HUES48 (cell line): Measurements from ENCODE around the gene PPP1R12B.
"Not testable (repeated sequence)": the region's sequence is repeated elsewhere in the genome, so short reads cannot be mapped to it uniquely, and the experiment has no call there.

Experiments
- H3K27ac ChIP-seq: one replicate; pipeline ENCODE4 v1.7.0; 2013; ENCODE audit warnings: low read depth, low read length, inconsistent platforms
- H3K27me3 ChIP-seq: 2 replicates; pipeline ENCODE4 v1.6.1; 2013; ENCODE audit warnings: mild to moderate bottlenecking, low read length; ENCODE audit not compliant: control insufficient read depth, insufficient read depth
- H3K36me3 ChIP-seq: 2 replicates; pipeline ENCODE4 v1.6.1; 2013; ENCODE audit warnings: low read length; ENCODE audit not compliant: control insufficient read depth, insufficient read depth
- H3K4me1 ChIP-seq: 2 replicates; pipeline ENCODE4 v1.6.1; 2013; ENCODE audit warnings: mild to moderate bottlenecking, low read length; ENCODE audit not compliant: control insufficient read depth, insufficient read depth
- H3K4me3 ChIP-seq: 2 replicates; pipeline ENCODE4 v1.5.1; 2013; ENCODE audit warnings: mild to moderate bottlenecking, low read depth, low read length
- H3K9ac ChIP-seq: 2 replicates; pipeline ENCODE4 v1.6.1; 2013; ENCODE audit warnings: mild to moderate bottlenecking, low read depth, low read length, moderate library complexity
- H3K9me3 ChIP-seq: 2 replicates; pipeline ENCODE4 v1.6.1; 2013; ENCODE audit warnings: low read length; ENCODE audit not compliant: control insufficient read depth, insufficient read depth

Gene PPP1R12B

DNA sequence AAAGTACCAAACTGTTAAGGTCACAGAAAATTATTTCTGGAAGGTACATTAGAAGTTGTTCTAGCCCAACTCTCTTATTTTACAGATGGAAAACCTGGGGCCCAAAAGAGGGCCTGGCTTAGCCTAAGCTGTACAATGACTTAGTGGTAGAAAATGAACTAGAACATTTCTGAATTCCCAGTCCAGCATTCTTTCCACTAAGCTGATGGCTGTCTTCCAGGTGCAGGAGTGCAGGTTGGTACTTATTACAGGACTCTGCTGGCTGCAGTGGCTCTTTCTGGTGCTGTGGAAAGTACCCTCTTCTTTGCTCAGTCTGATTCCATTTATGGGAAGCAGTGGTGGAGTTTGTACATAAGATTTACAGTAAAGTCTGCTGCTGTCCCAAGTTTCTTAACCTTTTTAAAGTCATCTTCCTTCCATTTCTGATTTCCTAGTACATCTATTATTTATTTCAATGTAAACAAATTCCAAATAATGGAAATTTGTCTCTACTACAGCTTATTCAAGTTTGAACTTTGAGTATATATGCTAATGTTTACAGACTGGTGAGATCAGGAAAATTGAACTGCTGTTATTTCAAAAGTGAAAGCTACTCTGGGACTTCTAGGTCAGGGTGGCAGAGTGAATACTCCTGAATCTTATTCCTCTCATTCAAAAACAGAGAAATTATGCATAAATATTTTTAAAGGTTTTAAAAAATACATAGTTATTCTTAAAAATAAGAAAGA lies 171.8 kb downstream of the PPP1R12B start:
- H3K4me1 ChIP-seq, H3K36me3 ChIP-seq, H3K27ac ChIP-seq: not testable (repeated sequence)

DNA sequence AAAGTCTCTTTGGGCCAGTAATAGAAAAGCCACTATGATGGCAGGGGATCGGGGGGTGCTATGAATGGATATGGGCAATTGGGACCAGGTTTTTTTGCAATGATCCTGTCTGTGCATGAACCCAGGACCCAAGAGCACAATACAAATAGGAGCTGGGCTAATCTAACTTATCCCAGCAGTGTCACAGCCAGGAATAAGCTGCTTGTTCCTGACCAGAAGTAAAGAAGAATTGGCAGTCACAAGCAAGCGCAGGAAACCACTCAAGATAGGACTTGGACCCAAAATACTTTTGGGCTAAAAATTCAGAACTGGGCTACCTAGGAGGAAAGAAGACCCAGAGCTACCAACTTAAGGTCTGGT lies 172.3 kb downstream of the PPP1R12B start:
- not testable (repeated sequence) for H3K36me3 ChIP-seq, H3K9ac ChIP-seq, H3K4me1 ChIP-seq, H3K27me3 ChIP-seq, H3K4me3 ChIP-seq, H3K27ac ChIP-seq, H3K9me3 ChIP-seq

More for the DNA sequence above, 171.8 kb downstream of the PPP1R12B start:
- H3K9me3 ChIP-seq, H3K27me3 ChIP-seq, H3K9ac ChIP-seq, H3K4me3 ChIP-seq: not testable (repeated sequence)

DNA sequence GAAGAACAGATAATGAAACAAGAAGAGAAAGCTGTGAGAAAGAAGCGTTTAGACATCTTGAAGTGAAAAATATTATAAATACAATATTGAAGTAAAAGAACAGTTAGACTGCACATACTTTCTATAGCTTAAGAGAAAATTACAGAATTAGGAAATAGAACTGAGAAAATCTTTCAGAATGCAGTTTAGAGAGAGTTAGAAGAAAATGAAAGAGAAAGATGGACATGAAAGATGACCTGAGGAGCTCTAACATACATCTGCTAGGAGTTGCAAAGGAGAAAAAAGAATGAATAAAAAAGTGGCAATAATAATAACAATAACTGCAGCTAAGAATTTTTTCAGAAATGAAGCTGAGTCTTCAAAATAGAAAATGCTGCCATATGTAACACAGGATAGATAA lies 173.0 kb downstream of the PPP1R12B start:
- not testable (repeated sequence) for H3K27ac ChIP-seq, H3K4me1 ChIP-seq, H3K9ac ChIP-seq, H3K27me3 ChIP-seq, H3K9me3 ChIP-seq, H3K4me3 ChIP-seq, H3K36me3 ChIP-seq

DNA sequence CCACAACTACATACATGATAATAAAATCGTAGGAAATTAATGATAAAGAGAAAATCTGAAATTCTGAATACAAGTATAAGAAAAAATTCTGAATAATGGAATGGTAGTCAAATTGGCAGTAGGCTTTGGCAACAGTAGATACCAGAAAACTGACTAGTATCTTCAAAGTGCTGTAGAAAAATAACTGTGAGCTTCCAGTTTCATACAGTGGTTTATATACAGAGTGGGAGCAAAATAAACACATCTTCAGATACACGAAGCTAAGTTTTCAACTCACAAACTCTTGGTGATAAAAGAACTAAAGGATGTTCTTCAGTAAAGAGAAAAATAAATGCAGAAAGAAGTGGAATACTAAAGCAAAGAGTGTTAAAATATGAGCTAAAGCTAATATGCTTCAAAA lies 173.4 kb downstream of the PPP1R12B start:
- H3K4me1 ChIP-seq, result no peaks in the 10 kb centered on the region
- no peaks in the 10 kb centered on the region for H3K9me3 ChIP-seq

DNA sequence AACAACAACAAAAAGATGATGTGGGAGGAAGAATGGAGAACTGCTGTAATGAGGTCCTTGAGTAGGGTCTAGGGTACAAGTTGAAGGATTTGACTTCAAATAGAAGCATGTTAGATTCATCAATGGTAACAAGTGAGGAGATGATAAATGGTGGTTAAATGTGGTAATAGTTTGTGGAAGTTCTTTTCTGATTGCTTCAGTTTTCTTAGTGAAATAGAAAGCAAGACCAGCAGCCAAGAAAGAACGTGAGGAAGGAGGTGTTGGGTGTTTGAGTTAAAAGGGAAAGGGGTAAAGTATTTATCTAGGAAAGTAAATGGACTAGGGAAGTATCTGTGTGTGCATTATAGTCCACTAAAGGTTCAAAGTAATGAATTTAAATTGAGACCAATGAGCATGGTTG lies 177.6 kb downstream of the PPP1R12B start:
- H3K9ac ChIP-seq, H3K9me3 ChIP-seq, H3K4me1 ChIP-seq, H3K36me3 ChIP-seq, H3K27me3 ChIP-seq, H3K4me3 ChIP-seq, H3K27ac ChIP-seq: not testable (repeated sequence)

More for the DNA sequence above, 173.4 kb downstream of the PPP1R12B start:
- no peak overlapping the region for H3K4me3 ChIP-seq
- no peak overlapping the region for H3K27ac ChIP-seq
- H3K36me3 ChIP-seq, result no peaks in the 10 kb centered on the region
- no peak overlapping the region for H3K9ac ChIP-seq
- H3K27me3 ChIP-seq, result no peaks in the 10 kb centered on the region

DNA sequence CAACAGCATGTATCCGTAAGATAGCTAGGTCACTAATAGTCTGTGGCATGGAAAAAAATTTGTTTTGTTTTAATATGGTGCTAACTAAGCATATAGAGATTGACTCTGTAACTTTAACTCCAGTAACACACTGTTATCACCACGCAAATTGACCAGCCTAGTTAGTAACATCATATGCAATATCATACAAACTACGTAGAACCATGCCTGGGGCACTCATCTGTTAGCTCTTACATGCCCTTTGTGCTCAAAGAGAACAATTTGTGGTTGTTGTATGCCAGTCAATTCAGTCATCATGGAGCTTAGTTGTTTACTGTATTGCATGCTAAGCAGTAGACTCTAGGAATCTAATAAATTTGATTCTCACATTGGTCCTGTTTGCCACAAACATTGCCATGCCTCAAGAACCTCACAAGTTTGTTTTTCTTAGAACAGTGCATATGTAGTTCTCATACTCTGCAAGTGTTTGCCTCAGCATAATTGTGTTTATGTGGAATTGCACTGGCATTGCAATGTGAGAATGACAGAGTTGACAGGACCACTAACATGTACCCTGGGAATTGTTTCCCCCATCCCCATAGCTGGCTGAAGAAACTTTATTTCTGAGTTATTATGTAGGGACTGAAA lies 179.7 kb downstream of the PPP1R12B start:
- H3K27ac ChIP-seq, H3K4me1 ChIP-seq, H3K36me3 ChIP-seq, H3K27me3 ChIP-seq, H3K4me3 ChIP-seq, H3K9me3 ChIP-seq, H3K9ac ChIP-seq: not testable (repeated sequence)

DNA sequence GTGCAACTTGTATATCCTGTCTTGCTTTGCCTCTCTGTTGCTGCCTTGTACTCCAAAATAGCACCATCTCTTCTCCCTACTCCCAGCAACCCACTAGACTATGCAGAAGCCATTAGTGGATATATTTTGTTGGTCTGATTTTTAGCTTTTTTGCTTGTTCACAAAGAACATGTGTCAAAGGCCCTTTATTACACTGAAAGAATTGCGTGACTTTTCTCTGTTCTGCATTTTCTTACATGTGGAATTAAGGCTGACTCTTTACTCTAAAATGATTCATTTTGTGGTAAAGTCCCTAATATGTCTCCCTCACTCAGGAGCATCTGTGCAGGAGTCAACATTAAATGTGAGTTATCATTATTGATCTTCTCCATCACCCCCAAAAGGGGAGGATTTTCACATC lies 182.2 kb downstream of the PPP1R12B start:
- not testable (repeated sequence) for H3K9me3 ChIP-seq, H3K4me1 ChIP-seq, H3K4me3 ChIP-seq, H3K27me3 ChIP-seq, H3K36me3 ChIP-seq, H3K9ac ChIP-seq, H3K27ac ChIP-seq

DNA sequence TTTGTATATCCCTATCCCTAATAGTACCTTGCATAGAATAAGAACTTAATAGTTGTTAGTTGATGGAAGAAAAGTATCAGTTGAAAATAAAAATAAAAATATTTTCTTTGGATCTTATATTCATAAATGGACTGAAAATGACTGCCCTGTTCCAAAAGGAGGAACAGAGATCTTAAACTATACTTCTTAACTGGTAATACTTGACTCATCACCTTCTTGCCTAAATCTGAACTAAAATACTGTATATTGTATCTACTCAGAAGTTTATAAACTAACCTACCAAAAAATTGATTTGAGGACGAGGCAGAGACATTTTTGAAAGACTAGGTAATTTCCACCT lies 182.9 kb downstream of the PPP1R12B start:
- Histone ChIP-seq H3K36me3 (no peaks in the 10 kb centered on the region), H3K27ac (peak overlapping the region; percentile 63)

DNA sequence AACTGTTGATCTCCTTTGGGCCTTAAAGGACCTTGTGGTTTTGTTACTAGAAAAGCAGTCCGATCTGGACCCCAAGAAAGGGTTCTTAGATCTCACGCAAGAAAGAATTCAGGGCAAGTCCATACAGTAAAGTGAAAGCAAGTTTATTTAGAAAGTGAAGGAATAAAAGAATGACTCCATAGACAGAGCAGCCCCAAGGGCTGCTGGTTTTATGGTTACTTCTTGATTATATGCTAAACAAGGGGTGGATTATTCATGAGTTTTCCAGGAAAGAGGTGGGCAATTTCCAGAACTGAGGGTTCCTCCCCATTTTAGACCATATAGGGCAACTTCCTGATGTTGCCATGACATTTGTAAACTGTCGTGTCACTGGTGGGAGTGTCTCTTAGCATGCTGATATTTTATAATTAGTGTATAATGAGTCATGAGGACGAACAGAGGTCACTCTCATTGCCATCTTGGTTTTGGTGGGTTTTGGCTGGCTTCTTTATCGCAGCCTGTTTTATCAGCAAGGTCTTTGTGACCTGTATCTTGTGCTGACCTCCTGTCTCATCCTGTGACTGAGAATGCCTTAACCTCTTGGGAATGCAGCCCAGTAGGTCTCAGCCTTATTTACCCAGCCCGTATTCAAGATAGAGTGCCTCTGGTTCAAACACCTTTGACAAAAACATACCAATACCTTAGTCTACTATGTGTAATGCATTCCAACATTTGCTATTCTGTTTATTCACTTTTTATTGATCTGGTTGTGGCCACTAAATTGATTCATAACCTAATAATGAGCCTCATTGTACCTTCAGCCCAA lies 183.5 kb downstream of the PPP1R12B start:
- H3K4me3 ChIP-seq, H3K36me3 ChIP-seq, H3K4me1 ChIP-seq, H3K9me3 ChIP-seq, H3K9ac ChIP-seq, H3K27me3 ChIP-seq: not testable (repeated sequence)
- peak overlapping the region; percentile 68 for H3K27ac ChIP-seq

More for the DNA sequence above, 182.9 kb downstream of the PPP1R12B start:
- no peak overlapping the region for H3K9ac ChIP-seq
- H3K9me3 ChIP-seq, result no peaks in the 10 kb centered on the region
- no peaks in the 10 kb centered on the region for H3K4me1 ChIP-seq
- no peaks in the 10 kb centered on the region for H3K27me3 ChIP-seq
- H3K4me3 ChIP-seq, result no peak overlapping the region

DNA sequence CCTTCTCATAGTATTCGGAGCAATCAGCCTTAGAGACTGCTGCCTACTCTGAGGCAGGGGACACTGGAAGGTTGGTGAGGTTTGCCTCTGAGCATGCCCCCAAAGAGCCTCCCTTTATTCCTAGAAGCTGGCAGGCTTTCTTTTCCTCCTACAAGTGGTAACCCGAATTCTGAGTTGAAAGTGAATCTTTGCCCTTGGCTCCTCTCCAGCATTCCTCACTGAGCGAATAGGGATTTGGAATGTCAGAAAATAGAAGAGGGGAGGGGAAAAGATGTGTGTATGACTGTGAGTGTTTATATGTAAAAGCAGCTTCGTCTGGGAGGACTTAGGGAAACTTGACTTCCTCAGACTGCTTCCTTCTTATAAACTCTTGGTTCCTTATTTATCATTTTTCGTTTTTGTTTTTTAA lies 190.7 kb downstream of the PPP1R12B start:
- not testable (repeated sequence) for H3K9ac ChIP-seq, H3K9me3 ChIP-seq, H3K27me3 ChIP-seq, H3K36me3 ChIP-seq, H3K4me3 ChIP-seq
- Histone ChIP-seq H3K4me1 (peaks cover 20% of the 10 kb centered on the region), H3K27ac (peak overlapping the region; percentile 46)

DNA sequence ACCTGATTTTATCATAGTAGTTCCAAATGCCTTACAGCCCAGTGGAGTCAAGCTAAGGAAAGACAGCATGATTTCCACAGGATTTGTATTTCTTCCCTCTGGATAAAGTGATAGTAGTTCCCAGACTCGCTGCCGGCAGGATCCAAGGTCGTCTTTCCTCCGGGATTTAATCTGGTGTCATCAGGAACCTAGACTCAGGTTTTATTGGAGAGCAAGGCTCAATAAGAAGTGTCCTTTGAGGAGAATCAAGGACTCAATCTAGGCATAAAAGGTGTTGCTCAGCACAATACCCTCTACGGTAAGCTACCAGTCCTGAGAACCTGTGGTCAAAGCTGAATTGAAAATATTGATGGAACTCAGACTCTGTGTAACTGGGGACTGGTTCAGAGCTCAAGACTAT lies 191.1 kb downstream of the PPP1R12B start:
- H3K4me1 ChIP-seq, result peaks cover 20% of the 10 kb centered on the region
- not testable (repeated sequence) for H3K36me3 ChIP-seq, H3K9ac ChIP-seq, H3K4me3 ChIP-seq, H3K27me3 ChIP-seq, H3K9me3 ChIP-seq
- H3K27ac ChIP-seq, result peak overlapping the region; percentile 46
